WI38 (cell line): Measurements from ENCODE around the gene IQGAP2.

Experiments
- H3K4me3 ChIP-seq: 2 replicates; pipeline ENCODE4 v1.5.1; 2011; ENCODE audit warnings: low read depth, mild to moderate bottlenecking, control low read depth, low read length
- CTCF ChIP-seq: IDR thresholded peaks from 2 replicates; pipeline ENCODE4 v1.5.1; 2012; ENCODE audit warnings: low read depth, mild to moderate bottlenecking, control low read depth, low read length

The IQGAP2 gene

GRCh38 chr5:76622973-76623596, 220.0 kb downstream of the IQGAP2 start, which contains the start of gene F2RL2:
TSS of gene F2RL2 (minus strand) at chr5:76623403. CDS start at chr5:76623230, 173 bp downstream.
- TF ChIP-seq CTCF = no peak
- peak within 1 kb of the TSS; percentile 63 for H3K4me3 ChIP-seq

GRCh38 chr5:76625087-76625815, 222.2 kb downstream of the IQGAP2 start:
- TF ChIP-seq CTCF = no peak
- no peak overlapping the region for H3K4me3 ChIP-seq

GRCh38 chr5:76626738-76627137, 223.7 kb downstream of the IQGAP2 start:
- no peak for TF ChIP-seq CTCF
- H3K4me3 ChIP-seq = no peak overlapping the region

GRCh38 chr5:76634661-76635060, 231.6 kb downstream of the IQGAP2 start:
- no peak for TF ChIP-seq CTCF
- H3K4me3 ChIP-seq = no peak overlapping the region

- TF ChIP-seq CTCF = no peak
- no peak overlapping the region for H3K4me3 ChIP-seq
Measured at GRCh38 chr5:76637490-76637889, 234.4 kb downstream of the IQGAP2 start.

- no peak for TF ChIP-seq CTCF
- H3K4me3 ChIP-seq = no peak overlapping the region
Measured at GRCh38 chr5:76638479-76638878, 235.4 kb downstream of the IQGAP2 start.

GRCh38 chr5:76641514-76642120, 238.5 kb downstream of the IQGAP2 start:
- peak; percentile 54 for TF ChIP-seq CTCF
- H3K4me3 ChIP-seq = no peak overlapping the region
